ENCODE data around the gene TPSB2. TPM values are rescaled to one million over a fixed set of nuclear protein-coding genes. Genes with fewer than 3 reads are reported as not detected.
"Not testable (repeated sequence)": the region's sequence is repeated elsewhere in the genome, so short reads cannot be mapped to it uniquely, and the experiment has no call there.

TPSB2 gene
- total RNA-seq, 2 experiments from 2014 or later: not detected

- no peaks in the 10 kb centered on the region for H3K36me3 Mint-ChIP-seq (ENCODE audit: low read depth)
Observed at GRCh38 chr16:1206326-1206725, 23.7 kb downstream of the TPSB2 start.

GRCh38 chr16:1204933-1205332, 25.1 kb downstream of the TPSB2 start:
- ChIA-PET POLR2A (no interaction called here), CTCF (no interaction called here)
- no peaks in the 10 kb centered on the region for H3K27me3 Mint-ChIP-seq
- H3K9me3 Mint-ChIP-seq: no peaks in the 10 kb centered on the region
- no peak overlapping the region for H3K27ac Mint-ChIP-seq
- DNase-seq: no peak
- H3K36me3 Mint-ChIP-seq (ENCODE audit: low read depth): no peaks in the 10 kb centered on the region
- peaks cover 4% of the 10 kb centered on the region for H3K4me1 Mint-ChIP-seq
- H3K4me3 Mint-ChIP-seq: no peak overlapping the region

More at GRCh38 chr16:1206326-1206725, 23.7 kb downstream of the TPSB2 start:
- ChIA-PET POLR2A (no interaction called here), CTCF (no interaction called here)
- no peak overlapping the region for H3K4me3 Mint-ChIP-seq
- no peak overlapping the region for H3K27ac Mint-ChIP-seq
- no peak for DNase-seq
- H3K27me3 Mint-ChIP-seq: no peaks in the 10 kb centered on the region
- peaks cover 4% of the 10 kb centered on the region for H3K4me1 Mint-ChIP-seq
- H3K9me3 Mint-ChIP-seq: no peaks in the 10 kb centered on the region

- no peak for DNase-seq
- H3K27me3 Mint-ChIP-seq: no peaks in the 10 kb centered on the region
- H3K9me3 Mint-ChIP-seq: no peaks in the 10 kb centered on the region
- H3K4me3 Mint-ChIP-seq: no peak overlapping the region
- ChIA-PET POLR2A (no interaction called here), CTCF (no interaction called here)
- no peaks in the 10 kb centered on the region for H3K4me1 Mint-ChIP-seq
- H3K27ac Mint-ChIP-seq: no peak overlapping the region
- H3K36me3 Mint-ChIP-seq (ENCODE audit: low read depth): no peaks in the 10 kb centered on the region
Observed at GRCh38 chr16:1202274-1202673, 27.7 kb downstream of the TPSB2 start.

- H3K27me3 Mint-ChIP-seq: no peaks in the 10 kb centered on the region
- no peak for DNase-seq
- no peak overlapping the region for H3K27ac Mint-ChIP-seq
- H3K36me3 Mint-ChIP-seq (ENCODE audit: low read depth): no peaks in the 10 kb centered on the region
- no peak overlapping the region for H3K4me3 Mint-ChIP-seq
- H3K4me1 Mint-ChIP-seq: no peaks in the 10 kb centered on the region
- ChIA-PET CTCF (no interaction called here), POLR2A (no interaction called here)
- no peaks in the 10 kb centered on the region for H3K9me3 Mint-ChIP-seq
Observed at GRCh38 chr16:1201444-1201843, 28.5 kb downstream of the TPSB2 start.

GRCh38 chr16:1200014-1200627, 29.9 kb downstream of the TPSB2 start:
- POLR2A ChIA-PET: no interaction called here
- no peak for DNase-seq
- no peak overlapping the region for H3K27ac Mint-ChIP-seq

GRCh38 chr16:1199347-1200013, 30.5 kb downstream of the TPSB2 start:
- H3K4me3 Mint-ChIP-seq: no peak overlapping the region
- no peak for DNase-seq
- no peaks in the 10 kb centered on the region for H3K27me3 Mint-ChIP-seq
- no peaks in the 10 kb centered on the region for H3K9me3 Mint-ChIP-seq
- H3K27ac Mint-ChIP-seq: no peak overlapping the region
- H3K4me1 Mint-ChIP-seq: no peaks in the 10 kb centered on the region
- CTCF ChIA-PET: no interaction called here
- no peaks in the 10 kb centered on the region for H3K36me3 Mint-ChIP-seq (ENCODE audit: low read depth)
- POLR2A ChIA-PET: no interaction called here

More at GRCh38 chr16:1200014-1200627, 29.9 kb downstream of the TPSB2 start:
- Mint-ChIP-seq H3K36me3 (ENCODE audit: low read depth) (no peaks in the 10 kb centered on the region), H3K27me3 (no peaks in the 10 kb centered on the region), H3K4me3 (no peak overlapping the region), H3K4me1 (no peaks in the 10 kb centered on the region), H3K9me3 (no peaks in the 10 kb centered on the region)
- CTCF ChIA-PET: no interaction called here

- H3K27ac Mint-ChIP-seq; H3K9me3 Mint-ChIP-seq; H3K36me3 Mint-ChIP-seq (ENCODE audit: low read depth); POLR2A ChIA-PET; H3K4me3 Mint-ChIP-seq; DNase-seq; H3K27me3 Mint-ChIP-seq; H3K4me1 Mint-ChIP-seq; CTCF ChIA-PET: not testable (repeated sequence)
Observed at GRCh38 chr16:1198671-1199346, 31.2 kb downstream of the TPSB2 start.

GRCh38 chr16:1198194-1198593, 31.8 kb downstream of the TPSB2 start:
- H3K36me3 Mint-ChIP-seq (ENCODE audit: low read depth): no peaks in the 10 kb centered on the region
- POLR2A ChIA-PET: no interaction called here
- no peak for DNase-seq

GRCh38 chr16:1197237-1197866, 32.6 kb downstream of the TPSB2 start:
- POLR2A ChIA-PET: no interaction called here
- DNase-seq: no peak
- no peaks in the 10 kb centered on the region for H3K9me3 Mint-ChIP-seq

More at GRCh38 chr16:1198194-1198593, 31.8 kb downstream of the TPSB2 start:
- no peak overlapping the region for H3K27ac Mint-ChIP-seq
- no peaks in the 10 kb centered on the region for H3K9me3 Mint-ChIP-seq
- no peak overlapping the region for H3K4me3 Mint-ChIP-seq
- no peaks in the 10 kb centered on the region for H3K27me3 Mint-ChIP-seq
- H3K4me1 Mint-ChIP-seq: no peaks in the 10 kb centered on the region
- CTCF ChIA-PET: no interaction called here

GRCh38 chr16:1196494-1196893, 33.5 kb downstream of the TPSB2 start:
- Mint-ChIP-seq H3K4me1 (no peaks in the 10 kb centered on the region), H3K27me3 (no peaks in the 10 kb centered on the region), H3K36me3 (ENCODE audit: low read depth) (no peaks in the 10 kb centered on the region), H3K27ac (peak overlapping the region; percentile 42), H3K9me3 (no peaks in the 10 kb centered on the region), H3K4me3 (no peak overlapping the region)
- POLR2A ChIA-PET: no interaction called here
- DNase-seq: no peak
- CTCF ChIA-PET: interaction anchor here (0.5 kb wide), 1 partner anchor 693 kb away, joined by 3 read pairs; no protein-coding TSS in a partner anchor

More at GRCh38 chr16:1197237-1197866, 32.6 kb downstream of the TPSB2 start:
- H3K27ac Mint-ChIP-seq: peak overlapping the region; percentile 31
- H3K27me3 Mint-ChIP-seq: no peaks in the 10 kb centered on the region
- no peak overlapping the region for H3K4me3 Mint-ChIP-seq
- no peaks in the 10 kb centered on the region for H3K36me3 Mint-ChIP-seq (ENCODE audit: low read depth)
- H3K4me1 Mint-ChIP-seq: no peaks in the 10 kb centered on the region
- CTCF ChIA-PET: interaction anchor here (0.5 kb wide), 1 partner anchor 692 kb away, joined by 3 read pairs; no protein-coding TSS in a partner anchor

GRCh38 chr16:1195393-1195666, 34.7 kb downstream of the TPSB2 start:
- no peak overlapping the region for H3K27ac Mint-ChIP-seq
- CTCF ChIA-PET: no interaction called here
- no peaks in the 10 kb centered on the region for H3K4me1 Mint-ChIP-seq
- no peak for DNase-seq
- no peak overlapping the region for H3K4me3 Mint-ChIP-seq
- no peaks in the 10 kb centered on the region for H3K27me3 Mint-ChIP-seq
- POLR2A ChIA-PET: no interaction called here
- no peaks in the 10 kb centered on the region for H3K9me3 Mint-ChIP-seq
- H3K36me3 Mint-ChIP-seq (ENCODE audit: low read depth): no peaks in the 10 kb centered on the region

- H3K27me3 Mint-ChIP-seq: no peaks in the 10 kb centered on the region
- H3K36me3 Mint-ChIP-seq (ENCODE audit: low read depth): no peaks in the 10 kb centered on the region
- no peak overlapping the region for H3K4me3 Mint-ChIP-seq
- no peaks in the 10 kb centered on the region for H3K9me3 Mint-ChIP-seq
- POLR2A ChIA-PET: no interaction called here
- no peaks in the 10 kb centered on the region for H3K4me1 Mint-ChIP-seq
- DNase-seq: no peak
- CTCF ChIA-PET: no interaction called here
- H3K27ac Mint-ChIP-seq: no peak overlapping the region
Observed at GRCh38 chr16:1194665-1195392, 35.2 kb downstream of the TPSB2 start.

Measured in activated CD4-positive, alpha-beta T cell treated with anti-CD3 and anti-CD28 coated beads, Interleukin-2, amount 10 ng/mL, durations not matched to agents 7 days and 5 days (primary cell).